Stomach (tissue), 9 donors: ENCODE data around the gene FAM200A. TPM values are rescaled to one million over a fixed set of nuclear protein-coding genes. Genes with fewer than 3 reads are reported as not detected.

Experiments used
- DNase-seq, 2 donors: peaks; one replicate each; pipeline versions ENCODE4 v3.0.0 to v3.0.0-alpha.2; 2013 to 2019
- H3K27ac ChIP-seq, 5 donors: fragments of 200-600 bp in 4 of 5; sonication (generic) in 4 of 5; one replicate each; pipeline ENCODE4 v1.5.1; 2013 to 2019; ENCODE audit warnings: mild to moderate bottlenecking in 1 of 5, moderate library complexity in 1 of 5
- H3K27me3 ChIP-seq, 3 donors: fragments of 200-600 bp; sonication (generic); one replicate each; pipeline ENCODE4 v1.5.1; 2017 to 2019; ENCODE audit warnings: mixed run types in 1 of 3
- H3K36me3 ChIP-seq, 4 donors: fragments of 200-600 bp; sonication (generic); 1 replicate in 3 of 4; 2 replicates in 1 of 4; pipeline ENCODE4 v1.5.1; 2016 to 2019
- H3K4me1 ChIP-seq, 4 donors: fragments of 200-600 bp; sonication (generic); one replicate each; pipeline ENCODE4 v1.5.1; 2016 to 2019
- H3K4me3 ChIP-seq, 4 donors: fragments of 200-600 bp; sonication (generic) in 3 of 4; one replicate each; pipeline ENCODE4 v1.5.1; 2016 to 2019; ENCODE audit warnings: mild to moderate bottlenecking in 1 of 4
- H3K9me3 ChIP-seq, 4 donors: fragments of 200-600 bp; sonication (generic); one replicate each; pipeline ENCODE4 v1.5.1; 2016 to 2019
- CTCF ChIP-seq, 7 experiments: fragments of 450-650 bp in 4 of 7; fragments of 200-600 bp in 3 of 7; sonication (generic) in 3 of 7; IDR thresholded peaks; one replicate each; pipeline ENCODE4 v1.5.1; 2016 to 2019; ENCODE audit warnings: antibody characterized with exemption in 7 of 7, control low read depth in 2 of 7, mild to moderate bottlenecking in 1 of 7
- EP300 ChIP-seq: sonication (generic); formaldehyde crosslinking; IDR thresholded peaks from one replicate; pipeline ENCODE4 v1.6.1; 2017; ENCODE audit warnings: antibody characterized with exemption
- POLR2A ChIP-seq, 4 donors: fragments of 450-650 bp; IDR thresholded peaks; one replicate each; pipeline ENCODE4 v1.6.1; 2016; ENCODE audit warnings: antibody characterized with exemption in 4 of 4, control low read depth in 2 of 4, mild to moderate bottlenecking in 1 of 4, moderate library complexity in 1 of 4
- POLR2AphosphoS5 ChIP-seq, 3 donors: sonication (generic); formaldehyde crosslinking; IDR thresholded peaks; one replicate each; pipeline ENCODE4 v1.6.1; 2016; ENCODE audit warnings: antibody characterized with exemption in 3 of 3
- WGBS, 5 donors: extraction: QIAGEN DNeasy Blood & Tissue Kit in 3 of 5; methylation state at CpG; one replicate each; pipeline versions ENCODE4 v1.1.5 to v1.1.7; 2013 to 2018; 5-methylcytosine and 5-hydroxymethylcytosine counted together
- intact Hi-C: fragments of 100-400 bp; cut with DNase I; formaldehyde crosslinking; loops from one replicate; pipeline ENCODE4 v1.15.1; 2023; ENCODE audit warnings: low total_unique reads
- polyA plus RNA-seq, 3 donors: library from polyadenylated mRNA; stranded (reverse); fragments of 200-250 nt; gene quantifications; one replicate each; pipeline ENCODE4 v1.2.3, GENCODE V29; 2013
- total RNA-seq, 5 donors: library from RNA; depleted of rRNA; stranded (reverse); fragments of >200 nt; gene quantifications; one replicate each; pipeline versions ENCODE4 v1.1.0 to v1.2.3, GENCODE V29; 2014 to 2016
- donor health status: healthy with polysubstance abuse.
- donor health status: Bipolar disorder and iron deficiency.
- donor health status: healthy.

The FAM200A gene
- total and polyA plus RNA-seq, 8 donors: 0.45 to 35.9 (median 3.4) TPM

DNA sequence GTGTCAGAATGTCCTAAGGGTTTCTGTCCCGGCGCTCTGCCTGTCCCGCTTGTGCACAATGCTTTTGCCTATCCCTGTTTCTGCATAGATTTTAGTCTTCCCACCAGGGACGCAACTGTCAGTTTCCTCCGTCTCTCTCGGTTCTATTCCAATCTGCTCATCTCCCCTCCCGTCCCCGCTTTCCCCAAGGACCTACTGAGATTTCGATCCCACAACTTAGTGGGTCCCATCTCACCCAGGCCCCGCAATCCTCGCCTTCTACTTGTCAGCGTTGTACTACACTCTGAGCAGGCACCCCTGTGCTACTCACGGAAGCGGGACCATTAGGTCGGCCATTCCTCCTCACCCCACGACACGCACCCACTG is 6.0 kb upstream of the FAM200A start:
- intact Hi-C loops: loop anchor here (10.0 kb wide), 1 partner anchor 53 kb away; the partner anchor contains the start of genes ZKSCAN5 and ZNF394
- H3K4me1 ChIP-seq: peaks cover 18 to 59% (median 46%) of the 10 kb centered on the region in 4 donors
- no peaks in the 10 kb centered on the region for H3K9me3 ChIP-seq
- peak overlapping the region; percentile 91 to 99 (median 98) for H3K27ac ChIP-seq
- no peak for DNase-seq
- peaks cover 26 to 58% (median 49%) of the 10 kb centered on the region in 4 donors for H3K36me3 ChIP-seq
- H3K27me3 ChIP-seq: no peaks in the 10 kb centered on the region
- TF ChIP-seq POLR2A (IDR thresholded peaks at IDR 0.05) (no peak), POLR2AphosphoS5 (IDR thresholded peaks at IDR 0.05) (no peak), CTCF (IDR thresholded peaks at IDR 0.05) (no peak), EP300 (no peak)
- 0 to 3% (median 3%) methylated on average over 16 to 17 of the region's 17 CpGs for WGBS, 5 donors
- H3K4me3 ChIP-seq: peak overlapping the region; percentile 74 to 93 (median 85)

DNA sequence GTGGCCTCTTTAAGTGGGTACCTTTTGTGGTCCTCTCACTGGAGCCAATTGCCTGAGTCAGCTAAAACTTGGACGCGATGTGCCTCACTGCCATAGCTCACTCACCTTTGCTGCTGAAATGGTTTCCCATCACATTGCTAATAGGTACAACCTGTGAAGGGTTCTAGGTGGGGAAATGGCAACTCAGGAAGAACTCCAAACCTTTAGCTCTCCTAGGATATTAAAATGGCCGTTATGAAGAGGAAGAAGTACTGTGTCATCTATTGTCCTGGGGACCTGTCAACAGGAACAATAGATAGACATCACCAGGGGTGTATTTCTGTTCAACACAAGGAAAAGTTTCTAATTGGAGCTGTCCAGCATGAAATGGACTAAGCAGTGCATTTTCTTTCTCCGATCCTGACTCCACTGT is 5.3 kb upstream of the FAM200A start:
- Histone ChIP-seq H3K27ac (peak overlapping the region in 4 of 5 donors; percentile 97 to 99 (median 98)), H3K4me1 (peaks cover 16 to 58% (median 45%) of the 10 kb centered on the region in 4 donors), H3K4me3 (peak overlapping the region; percentile 74 to 93 (median 85)), H3K36me3 (peaks cover 18 to 51% (median 42%) of the 10 kb centered on the region in 4 donors), H3K9me3 (no peaks in the 10 kb centered on the region), H3K27me3 (no peaks in the 10 kb centered on the region)
- 75 to 80% (median 78%) methylated on average over 4 of the region's 4 CpGs for WGBS, 5 donors
- intact Hi-C loops: loop anchor here (10.0 kb wide), 1 partner anchor 52 kb away; the partner anchor contains the start of genes ZKSCAN5 and ZNF394
- no peak for TF ChIP-seq CTCF (IDR thresholded peaks at IDR 0.05)
- TF ChIP-seq POLR2A (IDR thresholded peaks at IDR 0.05): no peak
- TF ChIP-seq EP300: no peak
- TF ChIP-seq POLR2AphosphoS5 (IDR thresholded peaks at IDR 0.05): no peak
- peak in 1 of 2 donors; percentile 20 for DNase-seq

GRCh38 chr7:99554939-99555338 is 3.0 kb upstream of the FAM200A start:
- H3K9me3 ChIP-seq: no peaks in the 10 kb centered on the region
- 61 to 81% (median 68%) methylated on average over 2 of the region's 2 CpGs for WGBS, 5 donors
- no peak for DNase-seq
- peaks cover 16 to 52% (median 36%) of the 10 kb centered on the region in 4 donors for H3K4me1 ChIP-seq
- H3K27ac ChIP-seq: no peak overlapping the region
- intact Hi-C loops: loop anchor here (10.0 kb wide), 1 partner anchor 50 kb away; the partner anchor contains the start of genes ZKSCAN5 and ZNF394
- no peaks in the 10 kb centered on the region for H3K27me3 ChIP-seq
- TF ChIP-seq POLR2A (IDR thresholded peaks at IDR 0.05) (no peak), EP300 (no peak), CTCF (IDR thresholded peaks at IDR 0.05) (no peak), POLR2AphosphoS5 (IDR thresholded peaks at IDR 0.05) (no peak)
- H3K36me3 ChIP-seq: peaks cover 0 to 29% (median 21%) of the 10 kb centered on the region in 4 donors
- H3K4me3 ChIP-seq: no peak overlapping the region

DNA sequence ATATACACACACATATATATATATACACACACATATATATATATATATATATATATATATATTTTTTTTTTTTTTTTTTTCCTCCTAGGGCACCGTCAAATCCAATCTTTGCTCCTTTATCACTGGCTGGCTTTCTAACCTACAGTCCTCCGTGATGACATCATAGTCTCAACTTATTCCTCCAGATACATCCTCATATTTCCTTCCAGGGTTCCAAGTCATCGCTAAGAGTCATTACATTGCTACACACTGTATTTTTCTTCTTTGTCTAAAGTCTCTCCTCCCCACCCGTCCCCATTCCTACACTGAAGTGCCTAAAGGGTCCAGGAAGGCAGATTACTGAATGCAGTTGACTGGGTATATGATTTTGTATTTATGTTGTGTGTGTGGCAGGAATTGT is 1.1 kb upstream of the FAM200A start:
- no peak for TF ChIP-seq POLR2A (IDR thresholded peaks at IDR 0.05)
- TF ChIP-seq POLR2AphosphoS5 (IDR thresholded peaks at IDR 0.05): no peak
- TF ChIP-seq EP300: no peak
- no peak for TF ChIP-seq CTCF (IDR thresholded peaks at IDR 0.05)
- peaks cover 0 to 3% (median under 1%) of the 10 kb centered on the region in 4 donors for H3K9me3 ChIP-seq
- intact Hi-C loops: loop anchor here (10.0 kb wide), 1 partner anchor 48 kb away; the partner anchor contains the start of genes ZKSCAN5 and ZNF394
- WGBS, 5 donors: 83 to 90% (median 89%) methylated on average over 4 of the region's 4 CpGs
- H3K27ac ChIP-seq: no peak overlapping the region
- peaks cover 16 to 44% (median 27%) of the 10 kb centered on the region in 4 donors for H3K4me1 ChIP-seq
- H3K4me3 ChIP-seq: no peak overlapping the region
- H3K27me3 ChIP-seq: no peaks in the 10 kb centered on the region
- no peak for DNase-seq
- H3K36me3 ChIP-seq: peaks cover 0 to 41% (median 28%) of the 10 kb centered on the region in 4 donors
